HG03558 (cell line): Measurements from ENCODE around the gene GRIK4.
"Not testable (repeated sequence)": the region's sequence is repeated elsewhere in the genome, so short reads cannot be mapped to it uniquely, and the experiment has no call there.

ENCODE experiments used
- ATAC-seq: cut with Tn5 transposase; IDR thresholded peaks from one replicate; pipeline ENCODE4 v1.9.1; 2021; ENCODE audit warnings: moderate number of reproducible peaks; ENCODE audit not compliant: unreplicated experiment; ENCODE audit errors: extremely low read depth

GRIK4 gene

DNA sequence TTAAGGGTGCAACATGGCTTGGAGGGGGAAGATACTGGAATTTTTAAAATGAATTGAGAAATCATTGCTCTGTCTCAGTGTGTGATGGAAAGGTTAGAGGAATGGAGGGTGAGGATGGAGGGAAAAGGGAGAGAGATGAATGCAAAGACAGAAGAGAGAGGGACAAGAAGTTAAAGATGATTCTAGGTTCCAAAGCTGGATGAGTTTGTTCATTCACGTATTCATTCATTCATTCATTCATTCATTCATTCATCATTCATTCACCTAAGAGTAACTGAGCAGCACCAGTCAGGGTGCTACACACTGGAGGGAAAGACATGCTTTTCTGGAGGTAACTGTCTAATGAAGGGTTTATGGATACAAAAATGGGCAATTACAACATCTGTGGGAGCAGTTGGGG lies 209.2 kb downstream of the GRIK4 start:
- no peak for ATAC-seq

DNA sequence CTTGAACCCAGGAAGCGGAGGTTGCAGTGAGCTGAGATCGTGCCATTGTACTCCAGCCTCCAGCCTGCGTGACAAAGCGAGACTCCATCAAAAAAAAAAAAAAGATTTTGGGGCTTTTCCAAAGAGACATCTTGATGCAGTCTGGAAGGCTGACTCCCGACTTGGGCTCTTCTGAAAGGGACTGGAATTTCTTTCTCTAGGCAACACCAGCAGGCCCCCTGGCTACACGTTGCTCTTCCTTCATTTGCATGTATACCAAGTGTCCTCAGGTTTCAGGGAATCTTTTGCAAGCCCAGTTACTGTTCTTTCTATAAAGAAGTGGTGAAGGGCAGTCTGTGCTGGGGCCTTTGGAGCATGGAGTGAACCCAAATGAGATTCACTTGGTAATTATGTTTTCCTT lies 211.0 kb downstream of the GRIK4 start:
- ATAC-seq: no peak

DNA sequence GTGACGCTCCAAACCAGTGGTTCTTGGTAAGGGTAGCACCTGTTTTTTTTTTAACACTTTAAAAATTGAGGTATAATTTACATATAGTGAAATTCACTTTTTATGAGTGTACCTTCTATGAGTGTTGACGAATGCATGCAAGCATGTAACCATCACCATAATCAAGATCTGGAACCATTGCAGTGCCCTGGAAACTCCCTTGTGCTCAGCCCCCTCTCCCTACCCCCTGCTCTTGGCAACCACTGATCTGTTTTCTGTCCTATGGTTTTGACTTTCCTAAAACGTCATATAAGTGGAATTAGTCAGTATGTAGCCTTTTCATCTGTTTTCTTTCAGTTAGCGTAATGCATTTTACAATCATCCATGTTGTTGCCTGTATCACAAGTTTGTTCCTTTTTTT lies 212.2 kb downstream of the GRIK4 start:
- no peak for ATAC-seq

DNA sequence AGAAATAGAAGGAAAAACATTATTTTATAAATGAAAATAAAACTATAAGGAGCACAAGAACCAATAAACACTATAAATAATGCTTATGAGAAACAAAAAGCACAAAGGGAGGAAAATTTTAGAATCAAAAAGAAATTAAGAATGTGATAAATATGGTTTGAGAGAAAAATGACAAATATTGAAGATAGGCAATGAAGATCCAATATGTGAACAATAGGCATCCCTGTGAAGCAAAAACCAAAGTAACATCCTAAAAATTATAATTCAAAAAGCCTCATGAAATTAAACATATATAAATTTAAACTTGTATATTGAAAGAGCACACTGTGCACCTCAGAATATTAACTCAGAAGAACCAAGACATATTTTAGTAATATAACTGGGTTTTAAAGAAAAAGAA lies 216.2 kb downstream of the GRIK4 start:
- no peak for ATAC-seq

DNA sequence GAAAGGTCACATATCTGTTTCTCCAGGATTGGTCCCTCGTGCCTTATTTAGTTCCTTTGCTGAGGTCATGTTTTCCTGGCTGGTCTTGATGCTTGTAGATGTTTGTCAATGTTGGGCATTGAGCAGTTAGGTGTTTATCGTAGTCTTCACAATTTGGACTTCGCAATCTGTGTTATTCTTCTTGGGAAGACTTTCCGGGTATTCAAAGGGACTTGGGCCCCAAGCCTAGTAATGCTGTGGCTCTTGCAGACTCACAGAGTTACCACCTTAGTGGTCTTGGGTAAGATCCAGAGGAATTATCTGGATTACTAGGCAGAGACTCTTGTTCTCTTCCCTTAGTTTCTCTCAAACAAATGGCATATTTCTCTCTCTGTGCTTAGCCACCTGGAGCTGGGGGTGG lies 223.5 kb downstream of the GRIK4 start:
- no peak for ATAC-seq

DNA sequence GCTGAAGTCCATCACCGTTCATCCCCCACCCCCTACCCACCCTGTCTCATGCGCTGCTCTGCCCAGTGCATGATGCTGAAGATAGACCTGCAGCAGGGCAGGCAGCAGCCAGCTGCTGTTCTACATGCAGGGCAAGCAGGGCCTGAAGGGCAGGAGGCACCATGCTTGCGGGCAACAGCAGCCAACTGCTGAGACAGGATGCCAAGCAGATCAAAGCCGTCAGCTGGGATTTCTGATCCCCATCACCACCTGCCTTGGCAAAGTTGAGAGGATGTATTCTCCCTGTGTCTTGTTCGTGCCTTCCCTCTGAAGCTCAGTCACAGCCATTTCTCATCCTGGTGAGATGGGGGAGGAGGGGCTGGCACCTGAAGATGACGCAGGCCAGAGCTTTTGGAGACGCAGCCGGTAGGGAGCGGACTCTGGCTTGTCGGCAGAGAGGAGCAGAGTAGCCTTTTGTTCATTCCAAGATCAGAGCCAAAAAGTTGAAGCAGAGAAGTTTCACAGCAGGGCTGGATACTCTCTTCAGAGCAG lies 227.0 kb downstream of the GRIK4 start:
- no peak for ATAC-seq

DNA sequence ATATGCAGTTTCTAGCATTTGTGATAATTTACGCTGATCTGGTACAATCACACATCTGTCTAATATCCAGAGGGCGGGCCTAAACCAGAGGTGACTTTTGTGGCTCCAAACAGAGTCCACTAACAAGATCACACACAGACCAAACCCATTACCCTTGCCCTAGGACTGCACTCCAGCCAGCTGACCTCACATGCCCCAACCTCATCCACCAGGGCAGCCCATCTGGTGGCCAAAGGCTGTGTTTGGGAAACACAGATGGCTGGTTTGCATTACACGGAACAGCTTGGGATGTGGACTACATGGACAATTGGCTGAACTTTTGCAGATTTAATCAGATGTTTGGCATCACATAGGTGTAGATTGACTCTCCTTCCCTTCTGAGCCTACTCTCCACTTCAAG lies 228.2 kb downstream of the GRIK4 start:
- no peak for ATAC-seq

DNA sequence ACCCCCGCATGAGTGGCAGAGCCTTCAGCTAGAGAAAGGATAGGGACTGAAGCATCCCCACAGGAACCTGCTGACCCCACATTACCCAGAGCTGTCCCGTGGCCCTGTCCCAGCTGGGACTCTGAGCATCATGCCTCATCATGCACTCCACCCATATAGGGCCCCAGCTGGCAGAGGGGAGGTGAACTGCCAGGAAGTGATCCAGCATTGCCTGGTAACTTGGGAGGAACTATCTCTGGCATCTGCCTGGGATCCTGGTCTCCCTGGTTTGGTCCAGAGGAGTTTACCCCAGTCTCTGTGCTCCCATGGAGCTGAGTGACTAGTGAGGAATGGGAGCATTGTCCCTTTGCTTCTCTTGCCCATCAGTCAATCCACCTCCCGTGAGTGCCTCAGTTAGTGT lies 228.8 kb downstream of the GRIK4 start:
- ATAC-seq: no peak

DNA sequence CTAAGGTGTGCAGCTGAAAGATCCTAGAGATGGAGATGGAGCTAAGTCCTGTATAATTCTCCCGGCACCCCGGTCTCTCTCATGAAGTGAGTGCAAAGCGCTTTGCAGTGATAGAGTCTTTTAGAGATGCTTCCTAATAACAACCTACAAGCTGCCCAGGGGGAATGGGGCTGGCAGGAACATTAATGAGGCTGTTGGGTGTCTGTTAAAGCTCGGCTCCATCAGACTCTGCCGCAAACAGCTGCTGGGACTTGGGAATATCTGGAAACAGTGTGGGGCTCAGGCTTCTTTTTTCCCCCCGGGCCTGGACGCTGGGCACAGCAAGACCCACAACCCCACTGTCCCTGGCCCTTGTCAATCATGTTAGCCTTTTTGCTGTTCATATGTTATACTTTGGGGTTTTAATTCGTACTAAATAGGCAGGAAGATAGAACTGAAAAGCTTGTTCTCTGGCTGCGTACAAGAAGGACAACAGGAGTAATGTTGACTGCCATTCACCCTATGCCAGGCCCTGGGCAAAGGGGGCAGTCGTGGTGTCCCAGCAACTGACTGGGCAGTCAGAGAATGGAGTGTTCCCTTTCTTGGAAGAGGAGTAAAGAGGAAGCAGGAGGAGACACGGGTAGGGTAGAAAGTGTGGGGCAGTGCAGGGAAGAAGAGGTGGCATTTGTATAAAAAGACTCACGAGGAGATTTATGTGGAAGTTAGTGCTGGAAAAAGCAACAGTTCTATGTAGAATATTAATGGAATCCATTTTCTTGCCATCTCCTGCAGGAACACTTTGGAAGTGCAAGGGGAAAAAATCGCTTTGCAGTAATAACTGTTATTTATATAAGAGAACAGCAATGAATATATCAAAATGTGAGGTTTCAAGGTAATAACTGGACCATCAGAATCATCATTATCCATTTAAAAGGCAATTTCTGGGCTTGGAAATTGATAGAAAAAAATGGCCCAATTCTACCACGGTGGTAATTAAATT lies 232.8 kb downstream of the GRIK4 start:
- no peak for ATAC-seq

DNA sequence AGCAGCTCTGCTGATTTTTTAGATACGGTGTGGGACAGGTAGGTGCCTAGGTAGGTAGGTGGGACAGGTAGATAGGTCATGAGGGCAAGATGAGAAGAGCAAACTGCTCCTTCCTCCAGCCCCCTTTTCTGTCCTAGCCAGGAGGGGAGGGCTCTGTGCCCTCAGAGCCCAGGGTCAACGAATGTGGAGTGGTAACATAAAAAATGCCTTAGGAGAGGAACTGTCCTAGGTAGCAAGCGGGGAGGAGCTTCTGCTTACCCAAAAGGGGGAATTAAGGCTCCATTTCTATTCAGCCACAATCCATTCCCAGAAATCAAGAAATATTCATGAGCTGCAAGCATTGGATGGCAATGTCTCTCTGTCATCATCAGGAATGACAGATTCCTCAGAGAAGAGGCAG lies 234.8 kb downstream of the GRIK4 start:
- no peak for ATAC-seq

DNA sequence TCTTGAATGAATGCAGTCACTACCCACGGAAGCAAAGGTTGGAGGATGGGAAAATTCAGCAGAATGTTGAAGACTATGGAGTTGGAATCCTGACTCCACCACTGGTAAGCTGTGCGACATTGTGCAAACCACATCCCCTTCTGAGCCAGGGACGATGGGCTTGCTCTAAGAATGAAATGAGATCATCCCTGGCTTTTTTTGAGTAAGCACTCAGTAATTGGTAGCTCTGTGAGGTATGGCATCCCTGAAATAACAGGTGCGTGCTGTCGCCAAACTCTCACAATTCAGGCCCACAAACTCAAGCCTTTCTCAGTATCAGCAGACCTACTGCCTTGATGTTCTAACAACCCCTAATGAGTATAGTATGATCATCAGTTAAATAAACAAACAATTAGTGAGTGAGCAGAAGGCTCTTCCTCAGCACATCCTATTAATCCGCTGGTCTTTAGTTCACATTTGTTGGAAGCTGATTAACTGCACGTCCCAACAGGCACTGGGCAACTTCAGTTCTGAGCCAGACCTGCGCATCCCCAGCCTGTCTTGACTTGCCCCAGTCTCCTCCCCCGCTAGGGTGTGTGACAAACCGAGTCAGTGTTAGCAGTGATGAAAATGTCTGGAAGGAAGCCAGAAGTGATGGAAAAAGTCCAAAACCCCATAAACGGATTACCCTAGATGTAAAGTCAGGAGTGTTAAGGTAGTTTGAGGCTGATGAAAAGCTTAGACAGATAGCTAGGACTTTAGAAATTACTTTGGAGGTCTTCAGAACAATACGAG lies 235.5 kb downstream of the GRIK4 start:
- no peak for ATAC-seq

DNA sequence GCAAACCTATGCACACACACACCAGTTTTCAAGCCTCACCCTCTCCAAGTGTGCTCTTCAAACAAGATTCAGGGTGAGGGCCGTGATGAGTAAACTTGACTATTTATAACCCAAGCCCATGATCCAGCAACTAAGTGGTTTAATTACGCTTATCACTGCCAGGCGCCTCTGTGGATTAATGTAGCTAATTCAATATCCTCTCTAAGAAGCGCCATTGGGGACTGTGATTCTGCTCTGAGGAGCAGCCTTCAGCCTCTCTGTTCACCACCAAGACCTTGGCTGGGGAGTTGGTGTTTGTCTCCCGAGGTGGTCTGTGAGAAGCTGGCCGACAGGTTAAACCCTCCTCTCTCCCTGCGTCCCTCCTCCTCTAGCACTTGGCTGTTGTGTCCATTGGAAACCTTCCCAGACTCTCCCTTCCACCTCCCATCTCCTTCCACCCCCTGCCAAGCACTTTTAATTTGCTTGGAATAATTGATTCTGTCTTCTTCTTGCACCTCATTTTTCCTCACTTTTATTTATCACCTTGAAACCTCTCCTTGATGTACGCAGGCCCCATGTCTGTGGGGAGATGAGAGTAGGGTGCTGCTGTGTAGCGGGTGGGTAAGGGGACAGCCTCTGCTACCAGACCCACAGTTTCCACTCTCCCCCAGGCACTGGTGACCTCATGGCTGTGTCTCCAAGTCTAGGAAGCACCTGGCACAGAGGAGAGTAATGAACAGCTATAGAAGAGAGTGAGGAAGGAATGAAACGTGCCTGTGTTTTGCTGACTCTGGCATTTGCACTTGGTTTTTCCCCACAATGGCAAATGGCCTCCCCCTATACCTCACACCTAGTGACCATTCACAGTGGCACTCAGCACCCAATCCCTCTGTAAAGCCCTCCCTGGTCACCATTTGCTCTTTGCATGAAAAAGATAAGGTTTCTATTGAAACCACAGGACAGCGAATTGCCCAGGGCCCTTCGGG lies 236.6 kb downstream of the GRIK4 start:
- no peak for ATAC-seq

DNA sequence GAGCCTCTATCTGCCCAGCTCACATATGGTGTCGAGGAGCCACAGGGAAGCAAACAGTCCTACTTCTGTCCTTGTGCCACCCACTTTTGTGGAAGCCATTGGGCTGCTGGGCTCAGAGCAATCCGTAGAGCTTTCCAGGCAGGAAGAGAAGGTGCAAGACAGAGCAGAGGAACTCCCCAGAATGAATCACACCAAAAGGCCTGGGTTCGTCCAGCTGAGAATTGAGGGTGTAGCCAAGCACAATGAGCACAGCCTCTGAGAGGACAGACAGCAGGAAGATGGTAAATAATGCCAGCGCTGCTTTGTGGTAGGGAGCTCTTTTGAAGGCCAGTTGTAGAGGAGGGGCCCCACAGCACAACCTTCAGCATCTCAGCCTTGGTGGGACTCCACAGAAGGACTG lies 237.8 kb downstream of the GRIK4 start:
- ATAC-seq: no peak

DNA sequence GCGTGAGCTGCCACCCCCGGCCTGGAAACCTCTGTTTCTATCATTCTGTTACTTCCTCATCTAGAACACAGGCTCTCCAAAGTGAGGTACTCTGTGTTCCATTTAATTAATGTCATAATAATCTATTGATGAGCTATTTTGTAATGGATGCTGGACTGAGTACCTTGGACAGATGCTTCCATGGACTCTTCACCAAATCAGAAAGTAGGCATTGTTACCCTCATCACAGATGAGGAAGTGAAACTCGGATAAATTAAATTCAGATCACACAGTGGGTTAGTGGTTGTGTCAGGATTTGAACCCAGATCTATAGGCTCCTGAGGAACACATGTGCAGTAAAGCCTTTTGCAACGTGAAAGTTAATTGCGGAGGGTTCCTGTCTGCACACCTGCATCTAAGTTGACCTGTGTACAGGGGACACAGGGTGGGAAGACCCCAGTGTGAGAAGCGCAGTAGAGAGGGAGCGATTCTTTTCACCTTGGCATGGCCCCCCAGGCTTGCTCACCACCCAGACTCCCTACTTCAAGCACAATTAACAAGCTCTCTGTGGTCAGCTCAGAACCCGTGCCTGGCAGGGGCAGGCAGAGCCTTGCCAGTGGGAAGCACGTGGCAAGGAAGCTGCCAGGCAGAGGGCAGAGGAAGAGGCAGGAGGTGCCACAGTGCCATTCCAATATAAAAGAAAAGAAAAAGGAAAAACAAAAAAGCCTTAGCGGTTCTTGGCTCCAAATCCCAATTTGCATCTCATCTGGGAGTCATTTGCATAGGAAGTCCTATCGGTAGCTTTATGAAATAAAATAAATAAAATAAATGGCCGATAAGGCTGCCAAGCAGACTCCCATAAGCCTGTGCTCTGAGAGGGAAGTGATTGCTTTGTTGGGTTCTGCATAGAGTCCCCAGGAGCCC lies 239.3 kb downstream of the GRIK4 start:
- ATAC-seq: no peak

DNA sequence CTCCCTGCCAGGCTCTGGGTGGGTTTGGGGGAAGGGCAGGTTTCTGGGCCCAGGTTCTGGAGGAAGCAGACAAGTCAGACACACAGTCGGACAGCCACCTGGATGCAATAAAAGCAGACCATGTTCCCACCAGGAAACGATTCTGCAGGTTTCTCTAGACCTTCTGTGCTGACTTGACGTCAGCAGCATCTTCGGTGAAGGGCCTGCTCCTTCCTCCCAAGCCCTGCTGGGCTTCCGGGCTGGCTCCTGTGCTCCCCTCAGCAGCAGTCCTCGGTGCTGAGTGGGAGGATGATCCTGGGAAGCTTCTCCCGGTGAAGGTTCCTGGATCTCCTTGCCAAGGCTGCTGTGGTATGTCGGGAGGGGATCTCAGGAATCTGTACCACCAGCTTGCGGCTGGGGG lies 240.0 kb downstream of the GRIK4 start:
- ATAC-seq: no peak

DNA sequence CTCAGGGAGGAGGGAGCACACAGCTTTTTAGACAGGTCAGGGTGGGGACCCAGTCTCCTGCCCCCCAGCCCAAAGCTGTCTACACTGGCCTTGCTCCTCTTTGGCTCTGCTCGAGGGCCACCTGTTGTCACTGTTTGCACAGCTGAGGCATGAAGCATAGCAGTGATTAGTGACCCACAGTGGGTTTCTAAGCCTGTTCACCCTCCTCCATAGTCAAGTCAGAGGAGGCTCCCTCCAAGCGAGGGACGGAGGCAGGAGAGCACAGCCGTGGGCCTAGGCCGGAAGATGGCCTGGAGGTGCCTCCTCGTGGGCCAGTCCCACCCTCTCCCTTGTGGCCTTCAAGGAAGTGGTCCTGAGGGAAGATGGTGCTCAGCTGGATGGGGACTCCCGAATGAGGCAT lies 241.1 kb downstream of the GRIK4 start:
- ATAC-seq: no peak

DNA sequence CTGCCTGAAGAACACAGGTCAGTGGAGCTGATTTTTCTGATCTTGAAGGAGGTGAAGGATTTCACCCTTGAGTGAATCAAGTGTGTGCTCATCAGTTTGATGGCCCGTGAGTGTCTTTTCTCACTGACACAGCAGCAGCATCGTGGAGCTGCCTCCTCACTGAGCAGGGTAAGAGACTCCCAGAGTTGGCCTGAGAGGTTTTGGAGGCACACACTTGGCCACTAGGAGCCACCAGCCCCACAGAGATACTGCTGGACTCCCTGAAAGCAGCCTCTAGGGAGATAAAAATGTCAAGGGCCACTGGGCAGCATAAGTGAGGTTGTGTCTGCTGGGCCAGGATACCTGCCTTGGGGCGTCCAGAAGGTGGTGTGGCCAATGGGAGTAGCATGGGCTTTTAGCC lies 245.4 kb downstream of the GRIK4 start:
- no peak for ATAC-seq

DNA sequence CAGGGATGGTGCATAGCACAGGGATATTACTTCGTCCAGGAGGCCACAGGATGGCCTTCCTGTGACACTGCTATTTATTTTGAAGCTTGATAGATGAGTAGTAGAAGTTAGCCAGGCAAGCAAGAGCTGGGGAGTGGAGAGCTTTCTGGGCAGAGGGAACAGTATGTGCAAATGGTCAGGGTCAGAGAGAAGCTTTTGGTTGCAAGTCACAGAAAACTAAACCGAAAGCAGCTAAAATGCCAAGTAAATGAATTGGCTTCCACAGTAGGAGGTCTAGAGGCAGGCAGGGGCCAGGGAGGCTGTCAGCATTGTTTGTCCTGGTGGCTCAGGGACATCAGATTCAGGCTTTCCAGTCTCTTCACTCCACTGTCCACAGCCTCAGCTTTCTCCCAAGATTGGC lies 247.5 kb downstream of the GRIK4 start:
- no peak for ATAC-seq

DNA sequence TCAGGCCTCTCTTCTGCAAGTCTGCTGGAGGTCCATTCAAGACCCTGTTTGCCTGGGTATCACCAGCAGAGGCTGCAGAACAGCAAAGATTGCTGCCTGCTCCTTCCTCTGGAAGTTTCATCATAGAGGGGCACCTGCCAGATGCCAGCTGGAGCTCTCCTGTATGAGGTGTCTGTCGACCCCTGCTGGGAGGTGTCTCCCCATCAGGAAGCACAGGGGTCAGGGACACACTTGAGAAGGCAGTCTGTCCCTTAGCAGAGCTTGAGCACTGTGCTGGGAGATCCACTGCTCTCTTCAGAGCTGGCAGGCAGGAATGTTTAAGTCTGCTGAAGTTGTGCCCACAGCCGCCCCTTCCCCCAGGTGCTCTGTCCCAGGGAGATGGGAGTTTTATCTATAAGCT lies 254.2 kb downstream of the GRIK4 start:
- ATAC-seq: not testable (repeated sequence)
